DOHH2 (cell line): ENCODE measurements around the gene CYSRT1.

Source experiments
- H3F3A ChIP-seq: fragments of 200-600 bp; sonication (generic), shearing (Covaris generic); 2 replicates; pipeline ENCODE4 v1.6.0; 2016; ENCODE audit warnings: antibody characterized with exemption, mild to moderate bottlenecking; ENCODE audit not compliant: control insufficient read depth, insufficient read depth
- H3K27ac ChIP-seq: fragments of 200-600 bp; sonication (generic); 2 replicates; pipeline ENCODE4 v1.5.1; 2014; ENCODE audit warnings: low read depth, mild to moderate bottlenecking, low read length, moderate library complexity
- H3K27me3 ChIP-seq: fragments of 200-600 bp; sonication (generic); 2 replicates; pipeline ENCODE4 v1.6.1; 2014; ENCODE audit warnings: mild to moderate bottlenecking, low read length, mixed read lengths; ENCODE audit not compliant: control insufficient read depth
- H3K36me3 ChIP-seq: fragments of 200-600 bp; sonication (generic); 2 replicates; pipeline ENCODE4 v1.6.1; 2014; ENCODE audit warnings: mild to moderate bottlenecking, low read length, moderate library complexity, mixed read lengths; ENCODE audit not compliant: control insufficient read depth
- H3K4me1 ChIP-seq: fragments of 200-600 bp; sonication (generic); 2 replicates; pipeline ENCODE4 v1.6.1; 2014; ENCODE audit warnings: mild to moderate bottlenecking, low read length, mixed read lengths; ENCODE audit not compliant: control insufficient read depth
- H3K4me2 ChIP-seq: fragments of 200-600 bp; sonication (generic); 2 replicates; pipeline ENCODE4 v1.6.0; 2014; ENCODE audit warnings: mild to moderate bottlenecking, low read length, moderate library complexity
- H3K4me3 ChIP-seq: fragments of 200-600 bp; sonication (generic); 2 replicates; pipeline ENCODE4 v1.5.1; 2014; ENCODE audit warnings: mild to moderate bottlenecking, low read length, mixed read lengths
- H3K79me2 ChIP-seq: fragments of 200-600 bp; sonication (generic); 2 replicates; pipeline ENCODE4 v1.6.1; 2014; ENCODE audit warnings: mild to moderate bottlenecking, low read length, mixed read lengths; ENCODE audit not compliant: control insufficient read depth
- H3K9me2 ChIP-seq: fragments of 200-600 bp; sonication (generic); replicated peaks from 2 replicates; pipeline ENCODE4 v1.6.1; 2014; ENCODE audit warnings: mild to moderate bottlenecking, low read length, mixed read lengths; ENCODE audit not compliant: control insufficient read depth
- H3K9me3 ChIP-seq: fragments of 200-600 bp; sonication (generic); 2 replicates; pipeline ENCODE4 v1.6.1; 2014; ENCODE audit warnings: antibody characterized with exemption, low read length, mixed read lengths; ENCODE audit not compliant: control insufficient read depth, insufficient read depth
- H4K20me1 ChIP-seq: fragments of 200-600 bp; sonication (generic); 2 replicates; pipeline ENCODE4 v1.6.0; 2014; ENCODE audit warnings: low read depth, mild to moderate bottlenecking, antibody characterized with exemption, low read length, moderate library complexity; ENCODE audit not compliant: control insufficient read depth, insufficient read depth
- CTCF ChIP-seq: fragments of 200-600 bp; sonication (generic); IDR thresholded peaks from one replicate; pipeline ENCODE4 v1.5.1; 2014; ENCODE audit warnings: antibody characterized with exemption, mild to moderate bottlenecking, low read depth, low read length; ENCODE audit not compliant: poor library complexity, severe bottlenecking
- EZH2phosphoT487 ChIP-seq: fragments of 200-600 bp; sonication (generic); IDR thresholded peaks from 2 replicates; pipeline ENCODE4 v1.6.1; 2017; ENCODE audit warnings: borderline replicate concordance, mild to moderate bottlenecking, antibody characterized with exemption, low read length, moderate library complexity, mixed read lengths

CYSRT1 gene

GRCh38 chr9:137221506-137222111 lies 3.4 kb upstream of the CYSRT1 start:
- peaks cover 27% of the 10 kb centered on the region for H3K4me1 ChIP-seq
- no peak overlapping the region for H3K27ac ChIP-seq
- H3K4me3 ChIP-seq, result peak overlapping the region; percentile 65
- H3K36me3 ChIP-seq, result peaks cover 6% of the 10 kb centered on the region
- H3K4me2 ChIP-seq, result peak overlapping the region; percentile 55
- TF ChIP-seq EZH2phosphoT487 (no peak), CTCF (no peak)
- no peaks in the 10 kb centered on the region for H3K27me3 ChIP-seq
- peaks cover 6% of the 10 kb centered on the region for H3F3A ChIP-seq
- H3K9me3 ChIP-seq, result no peaks in the 10 kb centered on the region
- H4K20me1 ChIP-seq, result no peaks in the 10 kb centered on the region
- H3K79me2 ChIP-seq, result peaks cover 5% of the 10 kb centered on the region
- H3K9me2 ChIP-seq, result no peaks in the 10 kb centered on the region

- TF ChIP-seq CTCF (no peak), EZH2phosphoT487 (no peak)
- peaks cover 5% of the 10 kb centered on the region for H3K79me2 ChIP-seq
- no peaks in the 10 kb centered on the region for H3K9me3 ChIP-seq
- H3K27me3 ChIP-seq, result no peaks in the 10 kb centered on the region
- peaks cover 3% of the 10 kb centered on the region; the same call in 1 of the 2 replicates for H3K36me3 ChIP-seq
- no peaks in the 10 kb centered on the region for H3K9me2 ChIP-seq
- peak within 1 kb of the TSS; percentile 99 for H3K4me2 ChIP-seq
- peaks cover 32% of the 10 kb centered on the region for H3K4me1 ChIP-seq
- H3K4me3 ChIP-seq, result peak within 1 kb of the TSS; percentile 99
- H3K27ac ChIP-seq, result no peak within 1 kb of the TSS
- H3F3A ChIP-seq, result peaks cover 6% of the 10 kb centered on the region
- H4K20me1 ChIP-seq, result no peaks in the 10 kb centered on the region
Observed at GRCh38 chr9:137222190-137223077, 2.5 kb upstream of the CYSRT1 start, which contains the start of gene RNF208. Gene RNF208 (minus strand): TSS chr9:137222240. CDS start chr9:137221212, 1,028 bp downstream.

GRCh38 chr9:137223078-137223970 lies 1.6 kb upstream of the CYSRT1 start:
- Histone ChIP-seq H3K4me2 (peak overlapping the region; percentile 99), H3K4me3 (peak overlapping the region; percentile 99), H3K9me2 (no peaks in the 10 kb centered on the region), H3K4me1 (peaks cover 35% of the 10 kb centered on the region), H3K27me3 (no peaks in the 10 kb centered on the region), H3K27ac (peak overlapping the region; percentile 68), H4K20me1 (no peaks in the 10 kb centered on the region), H3K79me2 (peaks cover 5% of the 10 kb centered on the region), H3K36me3 (no peaks in the 10 kb centered on the region; the same call in 1 of the 2 replicates), H3K9me3 (no peaks in the 10 kb centered on the region), H3F3A (peaks cover 6% of the 10 kb centered on the region)
- no peak for TF ChIP-seq EZH2phosphoT487
